Smooth muscle cell (in vitro differentiated cells): ENCODE data around the gene TSSK2. TPM values are rescaled to one million over a fixed set of nuclear protein-coding genes. Genes with fewer than 3 reads are reported as not detected.

ENCODE experiments used
- DNase-seq: peaks from one replicate; lab custom pipeline; 2025; ENCODE audit not compliant: unreplicated experiment; lab: John Stamatoyannopoulos, UW
- H2AFZ ChIP-seq: fragments of 200-600 bp; sonication (generic); 2 replicates; pipeline ENCODE4 v1.6.0; 2016; ENCODE audit warnings: antibody characterized with exemption, low read depth, mild to moderate bottlenecking
- H3F3A ChIP-seq: fragments of 200-600 bp; sonication (generic); 2 replicates; pipeline ENCODE4 v1.6.0; 2017; ENCODE audit warnings: antibody characterized with exemption, low read depth
- H3K27ac ChIP-seq: fragments of 200-600 bp; sonication (generic); 2 replicates; pipeline ENCODE4 v1.5.1; 2016; ENCODE audit warnings: low read depth, mild to moderate bottlenecking
- H3K27me3 ChIP-seq: fragments of 200-600 bp; sonication (generic); 2 replicates; pipeline ENCODE4 v1.6.1; 2016; ENCODE audit warnings: low read depth, mild to moderate bottlenecking
- H3K36me3 ChIP-seq: fragments of 200-600 bp; sonication (generic); 2 replicates; pipeline ENCODE4 v1.5.1; 2016; ENCODE audit warnings: low read depth
- H3K4me1 ChIP-seq: fragments of 200-600 bp; sonication (generic); 2 replicates; pipeline ENCODE4 v1.5.1; 2016; ENCODE audit warnings: low read depth
- H3K4me2 ChIP-seq: fragments of 200-600 bp; sonication (generic); 2 replicates; pipeline ENCODE4 v1.6.0; 2016; ENCODE audit warnings: mild to moderate bottlenecking
- H3K4me3 ChIP-seq: fragments of 200-600 bp; sonication (generic); 2 replicates; pipeline ENCODE4 v1.5.1; 2016; ENCODE audit warnings: mild to moderate bottlenecking
- H3K79me2 ChIP-seq: fragments of 200-600 bp; sonication (generic); 2 replicates; pipeline ENCODE4 v1.6.0; 2016; ENCODE audit warnings: low read depth, mild to moderate bottlenecking
- H3K9ac ChIP-seq: fragments of 200-600 bp; sonication (generic); 2 replicates; pipeline ENCODE4 v1.6.0; 2016; ENCODE audit warnings: low read depth
- H3K9me3 ChIP-seq: fragments of 200-600 bp; sonication (generic); replicated peaks from 2 replicates; pipeline ENCODE4 v1.5.1; 2016; ENCODE audit warnings: low read depth
- H4K20me1 ChIP-seq: fragments of 200-600 bp; sonication (generic); 2 replicates; pipeline ENCODE4 v1.6.0; 2016; ENCODE audit warnings: low read depth
- CTCF ChIP-seq: fragments of 200-600 bp; sonication (generic); IDR thresholded peaks from 2 replicates; pipeline ENCODE4 v1.5.1; 2017; ENCODE audit warnings: borderline replicate concordance, mild to moderate bottlenecking, antibody characterized with exemption; ENCODE audit not compliant: insufficient read depth, poor library complexity, severe bottlenecking
- WGBS: methylation state at CpG from one replicate; pipeline ENCODE4 v1.1.7; 2016; ENCODE audit warnings: low lambda C conversion rate; 5-methylcytosine and 5-hydroxymethylcytosine counted together
- polyA plus RNA-seq: library from polyadenylated mRNA; unstranded; fragments of >200 nt; fragmentation: Nextera tagmentation; extraction: Ambion mirVana; gene quantifications from 2 replicates; pipeline ENCODE4 v1.2.1, GENCODE V29; 2016
- total RNA-seq: library from RNA; depleted of rRNA; stranded (reverse); fragments of >200 nt; gene quantifications from 2 replicates; pipeline ENCODE4 v1.2.3, GENCODE V29; 2014

TSSK2 gene
- total and polyA plus RNA-seq, 2 experiments from 2014 or later, result not detected

DNA sequence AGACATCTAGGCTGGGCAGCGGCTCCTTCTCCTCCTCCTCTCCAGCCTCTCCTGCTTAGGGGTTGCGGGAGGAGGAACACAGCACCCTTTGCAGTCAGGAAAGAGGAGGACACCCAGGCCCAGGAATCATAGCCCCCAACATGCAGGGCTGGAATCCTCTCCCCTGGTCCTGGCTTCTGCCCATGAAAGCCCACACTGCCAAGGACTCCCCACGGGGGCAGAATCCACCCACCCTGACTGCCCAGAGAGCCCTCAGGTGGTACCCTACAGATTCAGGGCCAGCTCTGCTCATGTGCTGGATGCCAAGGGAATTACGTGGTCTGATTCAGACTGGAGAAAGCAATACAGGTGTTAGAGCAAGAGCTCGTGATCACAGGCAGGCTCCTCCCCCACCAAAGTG is 8.9 kb downstream of the TSSK2 start:
- no peak for TF ChIP-seq CTCF
- whole genome bisulfite sequencing, result 100% methylated on average over 5 of the region's 5 CpGs
- no peaks in the 10 kb centered on the region for H3K4me1 ChIP-seq
- no peak overlapping the region for H3K4me2 ChIP-seq
- H3K27ac ChIP-seq, result no peak overlapping the region
- peaks cover 13% of the 10 kb centered on the region for H3K79me2 ChIP-seq
- no peaks in the 10 kb centered on the region for H3K9me3 ChIP-seq
- no peaks in the 10 kb centered on the region for H3F3A ChIP-seq
- no peak overlapping the region for H3K9ac ChIP-seq
- no peak overlapping the region for H3K4me3 ChIP-seq
- no peaks in the 10 kb centered on the region for H3K36me3 ChIP-seq
- H4K20me1 ChIP-seq, result no peaks in the 10 kb centered on the region
- H3K27me3 ChIP-seq, result no peaks in the 10 kb centered on the region
- no peak overlapping the region for H2AFZ ChIP-seq
- no peak for DNase-seq

- H3K27me3 ChIP-seq, result peaks cover 15% of the 10 kb centered on the region
- no peak for TF ChIP-seq CTCF
- 98% methylated on average over 9 of the region's 9 CpGs for WGBS
Measured at GRCh38 chr22:19142394-19142793, 11.3 kb downstream of the TSSK2 start.

DNA sequence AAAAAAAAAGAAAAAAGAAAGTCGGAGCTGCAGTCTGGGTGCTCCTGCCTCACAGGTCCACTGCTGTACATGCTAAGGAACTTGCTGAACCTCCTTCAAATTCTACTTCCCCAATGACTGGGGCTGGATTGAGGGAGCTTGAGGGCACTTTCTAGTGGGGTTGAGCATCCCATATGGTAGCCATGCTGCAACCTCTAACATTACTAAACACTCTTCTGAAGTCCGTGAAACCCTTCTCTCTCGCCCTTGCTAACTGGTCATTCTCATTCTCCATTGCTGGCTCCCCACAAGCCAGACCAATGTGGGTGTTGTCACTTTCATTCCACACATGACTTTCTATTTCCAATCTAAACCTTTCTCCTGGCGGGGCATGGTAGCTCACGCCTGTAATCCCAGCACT is 12.1 kb downstream of the TSSK2 start:
- H3K4me2 ChIP-seq, result peak overlapping the region; percentile 100
- H3F3A ChIP-seq, result no peaks in the 10 kb centered on the region
- DNase-seq, result no peak
- 98% methylated on average over 5 of the region's 5 CpGs for WGBS
- H4K20me1 ChIP-seq, result no peaks in the 10 kb centered on the region
- H3K36me3 ChIP-seq, result no peaks in the 10 kb centered on the region
- H3K27ac ChIP-seq, result no peak overlapping the region
- no peaks in the 10 kb centered on the region for H3K4me1 ChIP-seq
- H3K27me3 ChIP-seq, result peaks cover 23% of the 10 kb centered on the region
- H3K9me3 ChIP-seq, result no peaks in the 10 kb centered on the region
- no peak overlapping the region for H3K4me3 ChIP-seq
- H3K9ac ChIP-seq, result no peak overlapping the region
- H2AFZ ChIP-seq, result no peak overlapping the region
- no peak for TF ChIP-seq CTCF
- peaks cover 13% of the 10 kb centered on the region for H3K79me2 ChIP-seq

More at GRCh38 chr22:19142394-19142793, 11.3 kb downstream of the TSSK2 start:
- no peaks in the 10 kb centered on the region for H3K9me3 ChIP-seq
- no peaks in the 10 kb centered on the region for H3K4me1 ChIP-seq
- H3K27ac ChIP-seq, result no peak overlapping the region
- H3K4me3 ChIP-seq, result no peak overlapping the region
- no peak overlapping the region for H3K9ac ChIP-seq
- no peaks in the 10 kb centered on the region for H3F3A ChIP-seq
- no peak overlapping the region for H3K4me2 ChIP-seq
- no peaks in the 10 kb centered on the region for H3K36me3 ChIP-seq
- H4K20me1 ChIP-seq, result no peaks in the 10 kb centered on the region
- H2AFZ ChIP-seq, result no peak overlapping the region
- DNase-seq, result no peak
- peaks cover 13% of the 10 kb centered on the region for H3K79me2 ChIP-seq

DNA sequence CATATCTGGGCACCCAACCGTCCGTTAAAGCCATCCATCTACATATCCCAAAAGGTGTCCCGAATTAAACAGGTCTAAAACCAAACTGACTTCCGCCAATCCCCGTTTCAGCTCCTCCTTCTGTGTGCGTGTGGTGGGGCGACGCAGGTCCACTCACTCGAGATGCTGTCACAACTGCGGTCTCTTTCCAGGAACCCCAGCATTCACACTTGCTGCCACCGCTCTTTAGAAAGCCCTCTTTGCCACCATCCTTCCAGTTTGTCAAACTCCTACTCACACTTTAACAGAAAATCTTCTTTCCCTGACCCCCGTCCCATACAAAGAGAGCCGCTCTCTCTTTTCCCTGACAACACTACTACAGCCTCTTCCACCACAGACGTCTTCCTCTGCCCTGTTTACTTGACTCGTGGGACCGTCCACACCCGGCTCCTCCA is 12.9 kb downstream of the TSSK2 start:
- Histone ChIP-seq H3K4me1 (no peaks in the 10 kb centered on the region), H2AFZ (peak overlapping the region; percentile 96), H4K20me1 (no peaks in the 10 kb centered on the region), H3K4me2 (peak overlapping the region; percentile 100), H3K9ac (peak overlapping the region; percentile 94), H3K27me3 (peaks cover 31% of the 10 kb centered on the region), H3K27ac (peak overlapping the region; percentile 86), H3F3A (no peaks in the 10 kb centered on the region), H3K4me3 (peak overlapping the region; percentile 95), H3K36me3 (no peaks in the 10 kb centered on the region), H3K79me2 (peaks cover 13% of the 10 kb centered on the region), H3K9me3 (no peaks in the 10 kb centered on the region)
- 10% methylated on average over 17 of the region's 17 CpGs for WGBS
- no peak for TF ChIP-seq CTCF
- no peak for DNase-seq
